Naive thymus-derived CD4-positive, alpha-beta T cell (primary cell): ENCODE data around the gene SGK2. TPM values are rescaled to one million over a fixed set of nuclear protein-coding genes. Genes with fewer than 3 reads are reported as not detected.

ENCODE experiments used
- ATAC-seq: fragments of 150-1000 bp; cut with Tn5 transposase; 2 replicates; pipeline ENCODE4 v1.10.0; 2021; ENCODE audit warnings: mild to moderate bottlenecking, moderate library complexity
- CTCF ChIA-PET: fragments of 350-600 bp; sonication (Branson Sonifier 250); formaldehyde crosslinking; loops from one replicate; lab custom pipeline; 2021; ENCODE audit warnings: antibody characterized with exemption; lab: Charles Lee
- POLR2A ChIA-PET: fragments of 350-600 bp; sonication (Branson Sonifier 250); formaldehyde crosslinking; loops from one replicate; lab custom pipeline; 2021; ENCODE audit warnings: antibody characterized with exemption, inconsistent platforms; lab: Charles Lee
- DNase-seq, 9 donors: peaks; one replicate each; pipeline versions ENCODE4 v3.0.0 to v3.0.0-alpha.2; 2020 to 2022; ENCODE audit warnings: mixed read lengths in 1 of 9
- H3K27ac ChIP-seq: one replicate; pipeline ENCODE4 v1.7.0; 2013; ENCODE audit warnings: mild to moderate bottlenecking, low read depth, low read length, moderate library complexity
- H3K27me3 ChIP-seq, 2 donors: one replicate each; pipeline ENCODE4 v1.7.0; 2013; ENCODE audit warnings: low read length in 2 of 2, mild to moderate bottlenecking in 2 of 2, moderate library complexity in 2 of 2; ENCODE audit not compliant: control insufficient read depth in 2 of 2, insufficient read depth in 2 of 2
- H3K36me3 ChIP-seq, 3 experiments: 1 replicate in 2 of 3; 2 replicates in 1 of 3; pipeline ENCODE4 v1.7.0; 2013; ENCODE audit warnings: low read length in 3 of 3, mild to moderate bottlenecking in 3 of 3, moderate library complexity in 1 of 3; ENCODE audit not compliant: insufficient read depth in 3 of 3, control insufficient read depth in 2 of 3
- H3K4me1 ChIP-seq, 2 donors: one replicate each; pipeline ENCODE4 v1.7.0; 2013; ENCODE audit warnings: low read length in 2 of 2, mild to moderate bottlenecking in 2 of 2, moderate library complexity in 1 of 2; ENCODE audit not compliant: control insufficient read depth in 2 of 2, insufficient read depth in 2 of 2
- H3K4me3 ChIP-seq: 2 replicates; pipeline ENCODE4 v1.7.0; 2013; ENCODE audit warnings: mild to moderate bottlenecking, low read length
- H3K9me3 ChIP-seq, 3 experiments: 1 replicate in 2 of 3; 2 replicates in 1 of 3; pipeline ENCODE4 v1.7.0; 2013; ENCODE audit warnings: low read length in 3 of 3; ENCODE audit not compliant: control insufficient read depth in 2 of 3
- H3K27ac Mint-ChIP-seq, 9 donors: one replicate each; pipeline ENCODE4 v1.8.0; 2020 to 2022; ENCODE audit warnings: mixed read lengths in 9 of 9, mild to moderate bottlenecking in 8 of 9, moderate library complexity in 5 of 9, inconsistent platforms in 2 of 9
- H3K27me3 Mint-ChIP-seq, 5 donors: one replicate each; pipeline ENCODE4 v1.8.0; 2021 to 2022; ENCODE audit warnings: mixed read lengths in 5 of 5, mild to moderate bottlenecking in 1 of 5
- H3K36me3 Mint-ChIP-seq, 5 donors: one replicate each; pipeline ENCODE4 v1.8.0; 2020 to 2022; ENCODE audit warnings: mixed read lengths in 5 of 5, mild to moderate bottlenecking in 3 of 5, inconsistent platforms in 1 of 5
- H3K4me1 Mint-ChIP-seq, 7 donors: one replicate each; pipeline ENCODE4 v1.8.0; 2020 to 2022; ENCODE audit warnings: mixed read lengths in 7 of 7, mild to moderate bottlenecking in 3 of 7, inconsistent platforms in 1 of 7
- H3K4me3 Mint-ChIP-seq, 10 donors: one replicate each; pipeline ENCODE4 v1.8.0; 2020 to 2022; ENCODE audit warnings: mild to moderate bottlenecking in 10 of 10, mixed read lengths in 10 of 10, moderate library complexity in 6 of 10, inconsistent platforms in 2 of 10
- H3K9me3 Mint-ChIP-seq, 11 donors: one replicate each; pipeline ENCODE4 v1.8.0; 2020 to 2022; ENCODE audit warnings: mixed read lengths in 11 of 11, mild to moderate bottlenecking in 4 of 11, inconsistent platforms in 1 of 11, moderate library complexity in 1 of 11
- intact Hi-C, 2 donors: fragments of 100-400 bp; cut with micrococcal nuclease; formaldehyde crosslinking; loops; one replicate each; pipeline ENCODE4 v1.15.1; 2023
- polyA plus RNA-seq, 2 donors: library from polyadenylated mRNA; unstranded; fragments of 300-500 nt; fragmentation: Illumina TruSeq; gene quantifications; one replicate each; pipeline ENCODE4 v1.2.3, GENCODE V29; 2021
- total RNA-seq, 6 experiments: library from RNA in 5 of 6; stranded (reverse) in 5 of 6; gene quantifications; 1 replicate in 5 of 6; 2 replicates in 1 of 6; pipeline ENCODE4 v1.2.3 and lab custom pipeline; 2021 to 2026

Gene SGK2
- total and polyA plus RNA-seq, 7 experiments from 2014 or later: 0.48 to 2.6 (median 1.9) TPM; not detected in 2

GRCh38 chr20:43529457-43530153 lies 29.2 kb upstream of the SGK2 start:
- Histone ChIP-seq H3K27ac (no peak overlapping the region), H3K27me3 (no peaks in the 10 kb centered on the region), H3K4me3 (no peak overlapping the region), H3K9me3 (no peaks in the 10 kb centered on the region), H3K36me3 (no peaks in the 10 kb centered on the region), H3K4me1 (no peaks in the 10 kb centered on the region)
- DNase-seq (no peak), ATAC-seq (no peak)
- Mint-ChIP-seq H3K4me3 (no peak overlapping the region), H3K27me3 (peaks cover 0 to 4% (median 0%) of the 10 kb centered on the region in 5 donors), H3K4me1 (peaks cover 0 to 7% (median 0%) of the 10 kb centered on the region in 7 donors), H3K27ac (no peak overlapping the region), H3K9me3 (peaks cover 0 to 5% (median 0%) of the 10 kb centered on the region in 11 donors), H3K36me3 (peaks cover 0 to 14% (median 0%) of the 10 kb centered on the region in 5 donors)
- POLR2A ChIA-PET: no interaction called here
- CTCF ChIA-PET: interaction anchor here (0.6 to 1.2 kb wide), 2 partner anchors 8 to 56 kb away, joined by 3 to 4 read pairs; no protein-coding TSS in a partner anchor
- intact Hi-C loops: no loop called here

- POLR2A ChIA-PET: no interaction called here
These were observed 28.3 kb upstream of the SGK2 start for GRCh38 chr20:43530321-43531090.

GRCh38 chr20:43531091-43531443 lies 27.8 kb upstream of the SGK2 start:
- POLR2A ChIA-PET: no interaction called here
- H3K27me3 Mint-ChIP-seq: no peaks in the 10 kb centered on the region
- no peaks in the 10 kb centered on the region for H3K9me3 Mint-ChIP-seq
- Histone ChIP-seq H3K9me3 (no peaks in the 10 kb centered on the region), H3K4me1 (no peaks in the 10 kb centered on the region), H3K36me3 (peaks cover 0 to 11% (median 0%) of the 10 kb centered on the region in 3 experiments), H3K4me3 (no peak overlapping the region), H3K27me3 (no peaks in the 10 kb centered on the region), H3K27ac (no peak overlapping the region)
- no peak overlapping the region for H3K4me3 Mint-ChIP-seq
- H3K4me1 Mint-ChIP-seq: peaks cover 0 to 2% (median 0%) of the 10 kb centered on the region in 7 donors
- DNase-seq: no peak
- H3K36me3 Mint-ChIP-seq: peaks cover 0 to 14% (median 0%) of the 10 kb centered on the region in 5 donors
- H3K27ac Mint-ChIP-seq: no peak overlapping the region
- no peak for ATAC-seq
- CTCF ChIA-PET: interaction anchor here (1.1 kb wide), 1 partner anchor 29 kb away, joined by 4 read pairs; no protein-coding TSS in a partner anchor
- intact Hi-C loops: no loop called here

More at GRCh38 chr20:43530321-43531090, 28.3 kb upstream of the SGK2 start:
- ATAC-seq (no peak), DNase-seq (no peak)
- intact Hi-C loops: no loop called here
- Histone ChIP-seq H3K9me3 (no peaks in the 10 kb centered on the region), H3K36me3 (peaks cover 0 to 5% (median 0%) of the 10 kb centered on the region in 3 experiments), H3K4me1 (no peaks in the 10 kb centered on the region), H3K4me3 (no peak overlapping the region), H3K27me3 (no peaks in the 10 kb centered on the region), H3K27ac (no peak overlapping the region)
- Mint-ChIP-seq H3K9me3 (no peaks in the 10 kb centered on the region), H3K4me1 (peaks cover 0 to 7% (median 0%) of the 10 kb centered on the region in 7 donors), H3K36me3 (peaks cover 0 to 14% (median 0%) of the 10 kb centered on the region in 5 donors), H3K27ac (no peak overlapping the region), H3K27me3 (no peaks in the 10 kb centered on the region), H3K4me3 (no peak overlapping the region)
- CTCF ChIA-PET: interaction anchor here (0.6 to 1.2 kb wide), 3 partner anchors 8 to 55 kb away, joined by 3 to 4 read pairs (median 4); no protein-coding TSS in a partner anchor

- ChIA-PET CTCF (no interaction called here), POLR2A (no interaction called here)
- Histone ChIP-seq H3K4me1 (no peaks in the 10 kb centered on the region), H3K27me3 (no peaks in the 10 kb centered on the region), H3K27ac (no peak overlapping the region), H3K36me3 (peaks cover 0 to 17% (median 0%) of the 10 kb centered on the region in 3 experiments), H3K9me3 (no peaks in the 10 kb centered on the region), H3K4me3 (no peak overlapping the region)
- no peak for DNase-seq
- Mint-ChIP-seq H3K27ac (peak overlapping the region in 1 of 9 donors; percentile 41), H3K4me3 (no peak overlapping the region), H3K36me3 (peaks cover 0 to 18% (median 0%) of the 10 kb centered on the region in 5 donors), H3K27me3 (no peaks in the 10 kb centered on the region), H3K9me3 (no peaks in the 10 kb centered on the region), H3K4me1 (no peaks in the 10 kb centered on the region)
- ATAC-seq: no peak
- intact Hi-C loops: no loop called here
These were observed 26.3 kb upstream of the SGK2 start for GRCh38 chr20:43532416-43533055.

GRCh38 chr20:43533060-43533459 lies 25.8 kb upstream of the SGK2 start:
- H3K27ac ChIP-seq: no peak overlapping the region
- H3K4me3 ChIP-seq: no peak overlapping the region
- DNase-seq: no peak
- no peak for ATAC-seq
- no peaks in the 10 kb centered on the region for H3K27me3 ChIP-seq
- H3K36me3 ChIP-seq: peaks cover 0 to 17% (median 0%) of the 10 kb centered on the region in 3 experiments
- ChIA-PET POLR2A (no interaction called here), CTCF (no interaction called here)
- H3K4me1 Mint-ChIP-seq: no peaks in the 10 kb centered on the region
- no peak overlapping the region for H3K4me3 Mint-ChIP-seq
- H3K9me3 ChIP-seq: no peaks in the 10 kb centered on the region
- peaks cover 0 to 18% (median 0%) of the 10 kb centered on the region in 5 donors for H3K36me3 Mint-ChIP-seq
- no peaks in the 10 kb centered on the region for H3K4me1 ChIP-seq
- no peak overlapping the region for H3K27ac Mint-ChIP-seq
- no peaks in the 10 kb centered on the region for H3K9me3 Mint-ChIP-seq
- H3K27me3 Mint-ChIP-seq: no peaks in the 10 kb centered on the region
- intact Hi-C loops: no loop called here

- DNase-seq (no peak), ATAC-seq (no peak)
- H3K9me3 ChIP-seq: no peaks in the 10 kb centered on the region
- H3K36me3 ChIP-seq: peaks cover 0 to 17% (median 0%) of the 10 kb centered on the region in 3 experiments
- no peaks in the 10 kb centered on the region for H3K27me3 ChIP-seq
- no peak overlapping the region for H3K27ac ChIP-seq
- Mint-ChIP-seq H3K27me3 (no peaks in the 10 kb centered on the region), H3K4me3 (no peak overlapping the region), H3K9me3 (no peaks in the 10 kb centered on the region), H3K27ac (no peak overlapping the region), H3K4me1 (peaks cover 0 to 4% (median 0%) of the 10 kb centered on the region in 7 donors), H3K36me3 (peaks cover 0 to 15% (median 0%) of the 10 kb centered on the region in 5 donors)
- H3K4me1 ChIP-seq: no peaks in the 10 kb centered on the region
- no peak overlapping the region for H3K4me3 ChIP-seq
- intact Hi-C loops: no loop called here
- CTCF ChIA-PET: no interaction called here
- POLR2A ChIA-PET: no interaction called here
These were observed 24.8 kb upstream of the SGK2 start for GRCh38 chr20:43534016-43534415.
